ENCODE data around the gene PPTC7. TPM values are rescaled to one million over a fixed set of nuclear protein-coding genes. Genes with fewer than 3 reads are reported as not detected.

The PPTC7 gene, protein sequence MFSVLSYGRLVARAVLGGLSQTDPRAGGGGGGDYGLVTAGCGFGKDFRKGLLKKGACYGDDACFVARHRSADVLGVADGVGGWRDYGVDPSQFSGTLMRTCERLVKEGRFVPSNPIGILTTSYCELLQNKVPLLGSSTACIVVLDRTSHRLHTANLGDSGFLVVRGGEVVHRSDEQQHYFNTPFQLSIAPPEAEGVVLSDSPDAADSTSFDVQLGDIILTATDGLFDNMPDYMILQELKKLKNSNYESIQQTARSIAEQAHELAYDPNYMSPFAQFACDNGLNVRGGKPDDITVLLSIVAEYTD
- 10.9 to 15.3 TPM (median 13.9 TPM) in 3 replicates for total RNA-seq
- long read RNA-seq, full-length matches to known transcripts: 14 of 19 reads
- long read RNA-seq, partial matches to known transcripts: 0 of 19 reads
- long read RNA-seq, other reads (novel, unspliced or antisense): 5 of 19 reads

DNA sequence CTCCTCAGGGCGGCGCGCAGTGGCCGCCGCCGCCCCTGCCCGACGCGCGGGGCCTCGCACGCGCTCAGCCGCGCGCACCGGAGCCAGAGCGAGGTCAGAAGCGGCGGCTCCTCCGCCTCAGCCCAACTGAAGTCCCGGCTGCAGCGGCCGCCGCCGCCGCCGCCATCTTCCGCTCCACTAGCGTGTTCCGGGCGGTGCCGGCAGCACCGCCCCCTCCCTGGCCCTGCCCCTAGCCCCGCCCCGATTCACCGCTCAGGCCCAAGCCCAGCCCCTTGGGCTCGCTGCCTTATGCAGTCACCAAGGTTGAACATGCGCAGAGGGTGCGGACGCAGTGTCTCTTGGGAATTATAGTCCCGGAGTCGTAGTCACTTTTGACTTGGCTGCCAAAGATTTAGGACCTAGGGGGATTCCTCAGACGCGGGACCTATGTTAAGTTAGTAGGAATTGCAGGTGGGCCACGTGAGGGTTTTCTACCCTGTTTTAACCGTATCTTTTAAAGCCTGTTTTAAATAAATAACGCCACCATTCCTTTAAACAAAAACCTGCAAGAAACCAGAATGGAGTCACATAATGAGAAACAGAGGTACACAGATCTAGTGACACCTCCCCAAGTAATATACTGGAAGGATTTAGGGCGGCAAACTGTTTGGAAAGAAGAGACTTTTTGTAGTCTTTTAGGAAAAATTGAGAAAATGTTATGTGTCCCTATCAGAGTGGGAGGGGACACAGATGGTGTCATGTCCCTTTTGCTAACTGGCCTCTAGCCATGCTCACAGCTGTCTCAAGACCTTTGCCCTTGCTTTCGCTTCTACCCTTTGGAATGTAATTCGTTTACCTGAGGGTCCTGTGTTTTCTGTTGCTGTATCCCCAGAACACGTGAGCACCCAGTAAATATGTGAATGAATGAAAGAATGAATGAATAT is at the start of gene PPTC7:
PPTC7 (minus strand) TSS at position 182 of the 923 bp plus-strand sequence. CDS start 287 bp downstream, outside the sequence.
- no peaks in the 10 kb centered on the region for H3K36me3 Mint-ChIP-seq (ENCODE audit: low read depth)
- peak; percentile 97 for DNase-seq (ENCODE audit: low spot score)
- H3K4me3 Mint-ChIP-seq (ENCODE audit: unreplicated experiment): peak within 1 kb of the TSS; percentile 89
- H3K27me3 Mint-ChIP-seq (ENCODE audit: low read depth): no peaks in the 10 kb centered on the region
- peaks cover 46% of the 10 kb centered on the region for H3K4me1 Mint-ChIP-seq (ENCODE audit: low read depth)
- no peaks in the 10 kb centered on the region for H3K9me3 Mint-ChIP-seq (ENCODE audit: low read depth)
- H3K27ac Mint-ChIP-seq (ENCODE audit: unreplicated experiment): peak within 1 kb of the TSS; percentile 91
- TF ChIP-seq, protein P1, sequence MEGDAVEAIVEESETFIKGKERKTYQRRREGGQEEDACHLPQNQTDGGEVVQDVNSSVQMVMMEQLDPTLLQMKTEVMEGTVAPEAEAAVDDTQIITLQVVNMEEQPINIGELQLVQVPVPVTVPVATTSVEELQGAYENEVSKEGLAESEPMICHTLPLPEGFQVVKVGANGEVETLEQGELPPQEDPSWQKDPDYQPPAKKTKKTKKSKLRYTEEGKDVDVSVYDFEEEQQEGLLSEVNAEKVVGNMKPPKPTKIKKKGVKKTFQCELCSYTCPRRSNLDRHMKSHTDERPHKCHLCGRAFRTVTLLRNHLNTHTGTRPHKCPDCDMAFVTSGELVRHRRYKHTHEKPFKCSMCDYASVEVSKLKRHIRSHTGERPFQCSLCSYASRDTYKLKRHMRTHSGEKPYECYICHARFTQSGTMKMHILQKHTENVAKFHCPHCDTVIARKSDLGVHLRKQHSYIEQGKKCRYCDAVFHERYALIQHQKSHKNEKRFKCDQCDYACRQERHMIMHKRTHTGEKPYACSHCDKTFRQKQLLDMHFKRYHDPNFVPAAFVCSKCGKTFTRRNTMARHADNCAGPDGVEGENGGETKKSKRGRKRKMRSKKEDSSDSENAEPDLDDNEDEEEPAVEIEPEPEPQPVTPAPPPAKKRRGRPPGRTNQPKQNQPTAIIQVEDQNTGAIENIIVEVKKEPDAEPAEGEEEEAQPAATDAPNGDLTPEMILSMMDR (IDR thresholded peaks at IDR 0.05): no peak

DNA sequence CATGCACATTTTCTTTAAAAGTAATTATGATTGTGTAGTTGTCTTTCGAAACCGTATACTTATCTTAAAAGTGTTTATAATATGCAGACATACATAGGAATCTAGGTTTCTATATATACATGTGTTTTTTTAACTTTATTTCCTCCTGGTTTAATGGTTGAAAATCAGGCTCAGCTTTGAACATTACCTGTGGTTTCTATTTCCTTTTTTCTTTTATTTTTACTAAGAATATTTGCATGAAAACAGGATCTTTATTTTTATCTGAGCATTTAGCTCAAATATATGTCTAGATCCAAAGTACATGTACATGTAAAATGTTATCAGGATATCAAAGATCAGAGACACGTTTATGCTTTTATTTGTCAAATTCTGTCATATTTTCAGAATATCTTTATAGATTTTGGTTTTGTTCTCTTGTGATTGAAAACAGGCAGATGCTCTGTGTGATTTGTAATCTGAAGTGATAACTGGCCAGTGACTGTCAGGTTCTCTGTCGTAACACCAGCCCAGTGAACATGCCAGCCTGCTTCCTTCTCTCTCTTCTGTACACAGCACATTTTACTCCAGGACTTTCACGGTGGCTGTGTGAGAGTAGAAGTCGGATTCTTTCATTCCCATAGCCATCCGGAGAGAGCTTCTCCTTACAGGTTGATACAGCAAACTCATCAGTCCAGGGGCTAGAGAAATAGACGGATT is 44.5 kb upstream of the PPTC7 start:
- DNase-seq (ENCODE audit: low spot score): no peak
- no peaks in the 10 kb centered on the region for H3K27me3 Mint-ChIP-seq (ENCODE audit: low read depth)
- peaks cover 12% of the 10 kb centered on the region for H3K36me3 Mint-ChIP-seq (ENCODE audit: low read depth)
- no peak overlapping the region for H3K27ac Mint-ChIP-seq (ENCODE audit: unreplicated experiment)
- no peaks in the 10 kb centered on the region for H3K4me1 Mint-ChIP-seq (ENCODE audit: low read depth)
- no peaks in the 10 kb centered on the region for H3K9me3 Mint-ChIP-seq (ENCODE audit: low read depth)
- H3K4me3 Mint-ChIP-seq (ENCODE audit: unreplicated experiment): no peak overlapping the region
- TF ChIP-seq, protein P1 (IDR thresholded peaks at IDR 0.05): no peak

DNA sequence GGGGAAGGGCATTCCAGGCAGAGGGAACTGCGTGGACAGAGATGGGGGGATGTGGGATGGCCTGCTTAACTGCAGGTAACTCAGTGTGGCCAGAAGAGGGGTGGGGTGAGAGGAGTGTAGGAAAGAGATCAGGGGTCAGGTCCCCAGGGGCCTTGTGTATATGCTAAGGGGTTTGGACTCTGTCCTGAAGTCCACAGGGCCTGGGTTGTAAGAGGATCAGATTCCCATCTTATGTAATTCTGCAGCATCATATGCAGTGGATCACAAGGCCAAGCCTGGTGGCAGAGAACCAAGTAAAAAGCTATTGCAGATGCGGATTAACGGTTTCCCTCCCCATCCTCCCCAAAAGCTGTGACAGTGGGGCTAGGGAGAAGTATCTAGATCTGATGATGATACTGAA is 39.5 kb upstream of the PPTC7 start:
- Mint-ChIP-seq H3K4me1 (ENCODE audit: low read depth) (no peaks in the 10 kb centered on the region), H3K4me3 (ENCODE audit: unreplicated experiment) (no peak overlapping the region), H3K27ac (ENCODE audit: unreplicated experiment) (no peak overlapping the region), H3K36me3 (ENCODE audit: low read depth) (peaks cover 2% of the 10 kb centered on the region), H3K9me3 (ENCODE audit: low read depth) (no peaks in the 10 kb centered on the region), H3K27me3 (ENCODE audit: low read depth) (no peaks in the 10 kb centered on the region)
- TF ChIP-seq, protein P1 (IDR thresholded peaks at IDR 0.05): no peak
- no peak for DNase-seq (ENCODE audit: low spot score)

DNA sequence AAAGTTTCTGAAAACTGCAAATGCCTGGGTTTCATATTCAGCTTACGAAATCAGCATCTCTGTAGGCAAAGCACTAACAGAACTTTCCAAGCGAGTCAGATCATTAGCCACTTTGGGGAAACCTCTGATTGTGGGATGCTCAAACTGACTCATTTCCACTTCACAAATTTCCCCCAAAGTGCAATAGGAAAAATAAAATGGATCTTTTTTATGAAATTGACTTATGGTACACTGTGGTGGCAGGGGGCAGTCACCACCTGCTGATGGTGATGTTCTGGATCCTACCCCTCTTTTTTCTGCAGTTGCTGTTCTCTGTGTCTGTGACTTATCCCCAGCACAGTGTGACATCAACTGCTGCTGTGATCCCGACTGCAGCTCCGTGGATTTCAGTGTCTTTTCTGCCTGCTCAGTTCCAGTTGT is 36.4 kb upstream of the PPTC7 start:
- no peak overlapping the region for H3K4me3 Mint-ChIP-seq (ENCODE audit: unreplicated experiment)
- H3K4me1 Mint-ChIP-seq (ENCODE audit: low read depth): peaks cover 5% of the 10 kb centered on the region
- TF ChIP-seq, protein P1 (IDR thresholded peaks at IDR 0.05): peak; percentile 51
- no peaks in the 10 kb centered on the region for H3K27me3 Mint-ChIP-seq (ENCODE audit: low read depth)
- peaks cover 3% of the 10 kb centered on the region for H3K36me3 Mint-ChIP-seq (ENCODE audit: low read depth)
- DNase-seq (ENCODE audit: low spot score): no peak
- H3K9me3 Mint-ChIP-seq (ENCODE audit: low read depth): no peaks in the 10 kb centered on the region
- H3K27ac Mint-ChIP-seq (ENCODE audit: unreplicated experiment): no peak overlapping the region

Measured in chondrocyte (in vitro differentiated cells).